ENCODE results near the gene TANK. TPM values are rescaled to one million over a fixed set of nuclear protein-coding genes. Genes with fewer than 3 reads are reported as not detected.
"Not testable (repeated sequence)": the region's sequence is repeated elsewhere in the genome, so short reads cannot be mapped to it uniquely, and the experiment has no call there.

Gene TANK
- total RNA-seq, 1 donor from 2014 or later = 30.9 TPM

- peak; percentile 53 for DNase-seq (ENCODE audit: missing footprints)
- intact Hi-C loops (cut with DNase I) = loop anchor here (10.0 kb wide), 1 partner anchor 310 kb away; no protein-coding TSS in a partner anchor
- ATAC-seq = not testable (repeated sequence)
Observed at GRCh38 chr2:161244387-161245260, 84.4 kb downstream of the TANK start.

GRCh38 chr2:161245261-161245553, 85.0 kb downstream of the TANK start:
- DNase-seq (ENCODE audit: missing footprints) = no peak
- intact Hi-C loops (cut with DNase I) = loop anchor here (10.0 kb wide), 1 partner anchor 310 kb away; no protein-coding TSS in a partner anchor
- no peak for ATAC-seq

- DNase-seq (ENCODE audit: missing footprints) (no peak), ATAC-seq (no peak)
- intact Hi-C loops (cut with DNase I) = loop anchor here (10.0 kb wide), 1 partner anchor 309 kb away; no protein-coding TSS in a partner anchor
Observed at GRCh38 chr2:161245671-161246070, 85.4 kb downstream of the TANK start.

GRCh38 chr2:161246281-161246680, 86.1 kb downstream of the TANK start:
- ATAC-seq (no peak), DNase-seq (ENCODE audit: missing footprints) (no peak)
- intact Hi-C loops (cut with DNase I) = loop anchor here (10.0 kb wide), 1 partner anchor 309 kb away; no protein-coding TSS in a partner anchor

GRCh38 chr2:161250864-161251436, 90.7 kb downstream of the TANK start:
- DNase-seq (ENCODE audit: missing footprints) (no peak), ATAC-seq (no peak)
- intact Hi-C loops (cut with DNase I) = no loop called here

- DNase-seq (ENCODE audit: missing footprints) (no peak), ATAC-seq (no peak)
- intact Hi-C loops (cut with DNase I) = no loop called here
Observed at GRCh38 chr2:161257123-161257952, 97.1 kb downstream of the TANK start.

- ATAC-seq = no peak
- no peak for DNase-seq (ENCODE audit: missing footprints)
- intact Hi-C loops (cut with DNase I) = no loop called here
Observed at GRCh38 chr2:161265874-161266273, 105.6 kb downstream of the TANK start.

- DNase-seq (ENCODE audit: missing footprints) (no peak), ATAC-seq (no peak)
- intact Hi-C loops (cut with DNase I) = no loop called here
Observed at GRCh38 chr2:161269111-161269510, 108.9 kb downstream of the TANK start.

GRCh38 chr2:161273038-161273760, 113.0 kb downstream of the TANK start:
- intact Hi-C loops (cut with DNase I) = loop anchor here (2.0 to 5.0 kb wide), 2 partner anchors 36 to 50 kb away; no protein-coding TSS in a partner anchor
- ATAC-seq = no peak
- no peak for DNase-seq (ENCODE audit: missing footprints)

GRCh38 chr2:161278564-161279229, 118.5 kb downstream of the TANK start:
- intact Hi-C loops (cut with DNase I); DNase-seq (ENCODE audit: missing footprints); ATAC-seq: not testable (repeated sequence)

- ATAC-seq; intact Hi-C loops (cut with DNase I): not testable (repeated sequence)
Observed at GRCh38 chr2:161279230-161279815, 119.1 kb downstream of the TANK start.

GRCh38 chr2:161280906-161281323, 120.7 kb downstream of the TANK start:
- intact Hi-C loops (cut with DNase I); ATAC-seq: not testable (repeated sequence)
- peak; percentile 89 for DNase-seq (ENCODE audit: missing footprints)

More at GRCh38 chr2:161279230-161279815, 119.1 kb downstream of the TANK start:
- DNase-seq (ENCODE audit: missing footprints) = not testable (repeated sequence)

GRCh38 chr2:161281615-161282310, 121.5 kb downstream of the TANK start:
- ATAC-seq; intact Hi-C loops (cut with DNase I); DNase-seq (ENCODE audit: missing footprints): not testable (repeated sequence)

- intact Hi-C loops (cut with DNase I); DNase-seq (ENCODE audit: missing footprints); ATAC-seq: not testable (repeated sequence)
Observed at GRCh38 chr2:161282311-161282644, 122.0 kb downstream of the TANK start.

- ATAC-seq (no peak), DNase-seq (ENCODE audit: missing footprints) (no peak)
- intact Hi-C loops (cut with DNase I) = no loop called here
Observed at GRCh38 chr2:161283926-161284325, 123.7 kb downstream of the TANK start.

All from Right ventricle myocardium inferior (tissue), 1 donor.